ENCODE measurements around the gene CORO1C.

CORO1C gene

GRCh38 chr12:108691175-108691997 lies 39.9 kb downstream of the CORO1C start:
- DNase-seq (ENCODE audit: extremely low read depth, insufficient read length), result peak; percentile 75
- peak overlapping the region; percentile 28 for H3K4me3 ChIP-seq (replicated peaks; ENCODE audit: low read depth, low read length)
- peak; percentile 1 for TF ChIP-seq CTCF (IDR thresholded peaks at IDR 0.05; ENCODE audit: insufficient read depth, low read length, poor library complexity, severe bottlenecking)
- no peaks in the 10 kb centered on the region; the same call in 1 of the 2 replicates for H3K36me3 ChIP-seq (ENCODE audit: control insufficient read depth, insufficient read depth, low read length)
- H3K27me3 ChIP-seq (replicated peaks; ENCODE audit: control insufficient read depth, insufficient read depth, low read length), result no peaks in the 10 kb centered on the region

GRCh38 chr12:108690542-108691174 lies 40.7 kb downstream of the CORO1C start:
- no peak for TF ChIP-seq CTCF (IDR thresholded peaks at IDR 0.05; ENCODE audit: insufficient read depth, low read length, poor library complexity, severe bottlenecking)
- no peaks in the 10 kb centered on the region for H3K36me3 ChIP-seq (ENCODE audit: control insufficient read depth, insufficient read depth, low read length)
- DNase-seq (ENCODE audit: extremely low read depth, insufficient read length), result peak; percentile 25
- H3K27me3 ChIP-seq (replicated peaks; ENCODE audit: control insufficient read depth, insufficient read depth, low read length), result no peaks in the 10 kb centered on the region
- H3K4me3 ChIP-seq (replicated peaks; ENCODE audit: low read depth, low read length), result peak overlapping the region; percentile 28; the same call in 1 of the 2 replicates

- no peaks in the 10 kb centered on the region for H3K27me3 ChIP-seq (replicated peaks; ENCODE audit: control insufficient read depth, insufficient read depth, low read length)
- no peaks in the 10 kb centered on the region for H3K36me3 ChIP-seq (ENCODE audit: control insufficient read depth, insufficient read depth, low read length)
- peak overlapping the region; percentile 15; the same call in 1 of the 2 replicates for H3K4me3 ChIP-seq (replicated peaks; ENCODE audit: low read depth, low read length)
- DNase-seq (ENCODE audit: extremely low read depth, insufficient read length), result no peak
- no peak for TF ChIP-seq CTCF (IDR thresholded peaks at IDR 0.05; ENCODE audit: insufficient read depth, low read length, poor library complexity, severe bottlenecking)
Measured at GRCh38 chr12:108690191-108690518, 41.2 kb downstream of the CORO1C start.

GRCh38 chr12:108689314-108690190 lies 41.8 kb downstream of the CORO1C start:
- H3K4me3 ChIP-seq (replicated peaks; ENCODE audit: low read depth, low read length), result peak overlapping the region; percentile 15; the same call in 1 of the 2 replicates
- peak; percentile 37 for DNase-seq (ENCODE audit: extremely low read depth, insufficient read length)
- no peaks in the 10 kb centered on the region for H3K27me3 ChIP-seq (replicated peaks; ENCODE audit: control insufficient read depth, insufficient read depth, low read length)
- H3K36me3 ChIP-seq (ENCODE audit: control insufficient read depth, insufficient read depth, low read length), result no peaks in the 10 kb centered on the region
- no peak for TF ChIP-seq CTCF (IDR thresholded peaks at IDR 0.05; ENCODE audit: insufficient read depth, low read length, poor library complexity, severe bottlenecking)

GRCh38 chr12:108686780-108687179 lies 44.5 kb downstream of the CORO1C start:
- Histone ChIP-seq H3K36me3 (ENCODE audit: control insufficient read depth, insufficient read depth, low read length) (no peaks in the 10 kb centered on the region), H3K27me3 (replicated peaks; ENCODE audit: control insufficient read depth, insufficient read depth, low read length) (no peaks in the 10 kb centered on the region), H3K4me3 (replicated peaks; ENCODE audit: low read depth, low read length) (no peak overlapping the region)
- TF ChIP-seq CTCF (IDR thresholded peaks at IDR 0.05; ENCODE audit: insufficient read depth, low read length, poor library complexity, severe bottlenecking), result no peak
- no peak for DNase-seq (ENCODE audit: extremely low read depth, insufficient read length)
